WERI-Rb-1 (cell line): Measurements from ENCODE around the gene SLC9A8.

Experiments used
- DNase-seq: peaks from one replicate; pipeline ENCODE4 v3.0.0-alpha.2; 2020
- H3K27ac ChIP-seq: fragments of 250-450 bp; sonication (Bioruptor Pico); 2 replicates; pipeline ENCODE4 v1.5.1; 2020; ENCODE audit warnings: mild to moderate bottlenecking, moderate library complexity
- H3K27me3 ChIP-seq: fragments of 250-450 bp; sonication (Bioruptor Pico); 2 replicates; pipeline ENCODE4 v1.5.1; 2021; ENCODE audit warnings: mild to moderate bottlenecking, low read depth, moderate library complexity; ENCODE audit not compliant: insufficient read depth, severe bottlenecking
- H3K36me3 ChIP-seq: fragments of 250-450 bp; sonication (Bioruptor Pico); 2 replicates; pipeline ENCODE4 v1.5.1; 2020; ENCODE audit warnings: mild to moderate bottlenecking, moderate library complexity
- H3K4me3 ChIP-seq: 2 replicates; pipeline ENCODE4 v1.5.1; 2011; ENCODE audit warnings: low read depth, mild to moderate bottlenecking, control low read depth, low read length
- H3K9me3 ChIP-seq: fragments of 250-450 bp; sonication (Bioruptor Pico); 2 replicates; pipeline ENCODE4 v1.5.1; 2021; ENCODE audit warnings: mild to moderate bottlenecking, moderate library complexity; ENCODE audit not compliant: severe bottlenecking
- CTCF ChIP-seq: IDR thresholded peaks from 2 replicates; pipeline ENCODE4 v1.5.1; 2011; ENCODE audit warnings: low read depth, mild to moderate bottlenecking, control low read depth, inconsistent platforms, low read length

SLC9A8 gene

GRCh38 chr20:49843770-49844380 lies 31.2 kb downstream of the SLC9A8 start:
- TF ChIP-seq CTCF, result no peak
- H3K9me3 ChIP-seq, result peaks cover 6% of the 10 kb centered on the region
- H3K27me3 ChIP-seq, result no peaks in the 10 kb centered on the region
- no peak for DNase-seq
- H3K27ac ChIP-seq, result no peak overlapping the region
- peaks cover 7% of the 10 kb centered on the region for H3K36me3 ChIP-seq
- H3K4me3 ChIP-seq, result no peak overlapping the region

- H3K27ac ChIP-seq, result no peak overlapping the region
- no peak overlapping the region for H3K4me3 ChIP-seq
- no peaks in the 10 kb centered on the region for H3K27me3 ChIP-seq
- no peak for DNase-seq
- TF ChIP-seq CTCF, result no peak
- peaks cover 6% of the 10 kb centered on the region for H3K9me3 ChIP-seq
- peaks cover 7% of the 10 kb centered on the region for H3K36me3 ChIP-seq
Observed at GRCh38 chr20:49845060-49845459, 32.4 kb downstream of the SLC9A8 start.

GRCh38 chr20:49846206-49846807 lies 33.7 kb downstream of the SLC9A8 start:
- Histone ChIP-seq H3K27me3 (no peaks in the 10 kb centered on the region), H3K9me3 (peaks cover 6% of the 10 kb centered on the region), H3K27ac (no peak overlapping the region), H3K36me3 (peaks cover 7% of the 10 kb centered on the region), H3K4me3 (no peak overlapping the region)
- peak; percentile 45 for TF ChIP-seq CTCF
- peak; percentile 54 for DNase-seq

GRCh38 chr20:49850463-49851230 lies 38.0 kb downstream of the SLC9A8 start:
- no peak for DNase-seq
- Histone ChIP-seq H3K4me3 (no peak overlapping the region), H3K27me3 (no peaks in the 10 kb centered on the region), H3K9me3 (no peaks in the 10 kb centered on the region), H3K36me3 (no peaks in the 10 kb centered on the region; the same call in 1 of the 2 replicates), H3K27ac (no peak overlapping the region)
- no peak for TF ChIP-seq CTCF

- H3K27me3 ChIP-seq, result no peaks in the 10 kb centered on the region
- no peaks in the 10 kb centered on the region; the same call in 1 of the 2 replicates for H3K36me3 ChIP-seq
- TF ChIP-seq CTCF, result no peak
- H3K4me3 ChIP-seq, result no peak overlapping the region
- no peak overlapping the region for H3K27ac ChIP-seq
- no peaks in the 10 kb centered on the region for H3K9me3 ChIP-seq
- no peak for DNase-seq
Observed at GRCh38 chr20:49851231-49851705, 38.6 kb downstream of the SLC9A8 start.
